ENCODE measurements around the gene TFDP1.

The TFDP1 gene

DNA sequence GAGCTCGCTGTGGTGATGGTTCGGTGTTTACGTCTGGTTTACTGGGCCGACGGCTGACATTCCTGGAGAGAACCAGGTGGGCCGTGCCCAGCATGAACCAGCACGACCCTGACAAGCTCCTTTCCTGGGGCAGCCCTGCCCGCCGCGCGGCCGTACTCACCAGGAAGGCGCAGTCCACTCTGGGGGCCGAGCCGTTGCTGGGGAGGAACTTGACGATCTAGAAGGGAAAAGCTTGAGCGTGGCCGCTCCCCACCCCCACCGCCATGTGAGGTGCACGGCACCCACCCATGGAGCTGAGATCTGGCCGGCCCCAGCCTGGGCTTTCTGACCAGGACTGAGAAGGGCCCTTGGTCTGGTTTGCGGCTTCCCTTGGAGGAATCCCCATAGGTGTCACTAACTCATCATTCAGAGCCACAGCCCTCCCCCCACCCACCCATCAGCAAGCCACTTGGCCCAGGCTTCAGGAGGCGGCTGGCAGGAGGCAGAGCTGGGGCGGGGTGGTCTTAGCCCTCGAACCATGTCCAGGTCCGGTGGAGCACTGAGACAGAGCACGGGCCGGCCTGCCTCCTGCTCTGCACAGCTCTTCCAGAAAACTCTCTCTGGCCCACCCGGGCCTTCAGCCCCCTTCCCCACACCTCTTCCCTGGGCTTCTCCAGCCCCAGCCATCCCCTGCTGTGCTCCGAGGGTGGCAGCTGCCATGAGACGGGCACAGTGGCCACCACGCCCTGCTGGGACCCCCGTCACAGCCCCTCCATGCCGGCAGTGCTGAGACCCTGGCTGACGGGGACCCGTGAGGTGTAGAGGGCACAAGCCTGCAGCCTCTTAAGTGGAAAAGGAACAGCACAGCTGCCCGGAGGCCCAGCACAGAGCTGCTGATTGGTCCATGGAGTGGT, 67.2 kb downstream of the TFDP1 start:
- no peak for DNase-seq (ENCODE audit: low read depth)

DNA sequence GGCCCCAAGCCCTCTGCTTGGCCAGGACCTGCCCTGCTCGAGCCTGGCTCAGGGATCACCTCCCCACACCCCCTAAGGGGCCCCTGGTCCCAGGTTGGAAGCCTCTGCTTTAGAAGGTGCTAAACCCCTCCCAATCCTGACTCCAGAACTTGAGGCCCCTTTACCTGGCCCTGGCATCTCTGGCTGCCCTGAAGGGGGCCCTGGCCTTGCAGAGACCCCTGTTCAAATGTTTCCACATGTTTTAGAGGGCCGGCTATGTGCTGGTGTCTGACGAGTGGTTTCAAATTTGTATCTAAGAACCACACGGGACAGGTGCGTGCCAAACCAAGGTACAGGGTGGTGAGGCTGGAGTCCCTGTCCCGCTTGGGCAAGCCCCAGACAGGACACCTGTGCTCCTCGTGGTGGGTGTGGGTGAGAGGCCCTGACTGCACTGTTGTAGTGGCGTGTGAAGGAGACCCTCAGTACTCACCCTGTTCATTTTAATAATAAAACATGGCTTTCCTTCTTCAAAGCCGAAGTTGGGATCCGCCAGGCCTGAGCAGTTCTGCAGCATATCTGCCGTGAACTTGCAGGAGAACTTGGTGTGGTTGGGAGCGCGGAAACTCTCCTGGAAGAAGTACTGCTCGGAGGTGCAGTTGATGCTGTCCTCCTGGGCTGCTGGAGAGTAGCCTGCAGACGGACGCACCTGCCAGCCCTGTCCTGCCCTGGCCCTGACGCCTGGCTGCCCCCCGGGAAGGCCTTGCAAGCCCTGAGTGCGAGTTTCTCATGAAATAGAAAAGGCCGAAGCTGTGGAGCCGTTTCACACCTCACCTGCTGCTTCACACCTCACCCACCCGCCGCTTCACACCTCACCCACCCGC, 68.1 kb downstream of the TFDP1 start:
- DNase-seq (ENCODE audit: low read depth) = no peak

DNA sequence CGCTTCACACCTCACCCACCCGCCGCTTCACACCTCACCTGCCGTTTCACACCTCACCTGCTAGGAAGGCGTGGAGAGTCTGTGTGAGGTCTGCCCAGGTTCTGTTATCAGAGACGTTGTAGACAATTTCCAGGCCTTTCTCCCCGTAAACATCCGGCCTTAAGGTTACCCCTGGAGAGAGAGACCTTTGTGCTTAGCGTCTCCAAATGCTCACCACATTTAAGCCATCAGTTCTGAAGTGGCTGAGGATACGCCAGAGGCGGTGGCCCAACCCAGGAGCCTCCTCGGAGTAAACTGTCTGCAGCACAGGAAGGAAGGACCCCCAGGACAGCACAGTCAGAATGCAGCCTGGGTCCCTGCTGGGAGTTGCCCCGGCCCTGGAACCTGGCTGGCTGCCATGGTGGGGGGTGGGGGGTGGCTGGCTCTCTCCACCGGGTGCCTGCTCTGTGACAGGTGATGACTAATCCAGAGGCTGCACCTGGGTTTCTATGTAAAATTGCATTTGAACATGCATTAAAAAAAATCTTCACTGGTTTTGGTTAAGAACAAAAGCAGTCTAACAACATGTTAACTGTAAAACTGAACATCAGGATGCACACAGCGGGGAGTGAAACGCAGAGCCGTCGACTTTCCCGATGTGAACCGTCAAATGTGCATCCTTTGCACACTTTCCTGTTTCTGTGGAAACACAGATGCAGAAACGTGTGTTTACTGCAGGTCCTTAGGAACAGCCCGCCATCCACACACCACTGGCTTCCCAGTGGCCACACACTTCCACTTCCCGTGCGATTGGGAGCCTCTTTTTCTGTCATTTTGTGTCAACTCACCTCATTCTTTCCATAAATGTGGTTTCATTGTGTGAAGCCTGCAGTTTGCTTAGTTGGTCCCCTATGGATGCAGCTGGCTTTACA, 69.0 kb downstream of the TFDP1 start:
- DNase-seq (ENCODE audit: low read depth) = no peak

DNA sequence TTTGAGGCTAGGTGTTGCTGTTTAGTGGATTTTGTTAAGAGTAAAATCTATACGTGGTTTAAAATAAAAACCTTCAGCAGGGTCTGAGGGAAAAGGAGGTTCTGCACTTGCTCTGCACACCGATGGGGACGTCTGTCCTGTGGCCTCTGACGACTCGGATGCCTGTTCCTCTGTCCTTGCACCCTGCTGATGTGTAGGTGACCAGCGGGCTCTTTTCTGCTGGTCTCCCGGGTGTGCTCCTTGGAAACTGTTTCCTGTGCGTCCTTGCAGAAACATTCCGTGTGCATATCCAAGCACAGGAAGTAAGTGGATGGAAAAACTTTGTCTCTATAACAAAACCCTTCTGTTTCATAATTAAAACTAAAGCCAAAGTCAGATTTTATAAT, 69.6 kb downstream of the TFDP1 start:
- no peak for DNase-seq (ENCODE audit: low read depth)

DNA sequence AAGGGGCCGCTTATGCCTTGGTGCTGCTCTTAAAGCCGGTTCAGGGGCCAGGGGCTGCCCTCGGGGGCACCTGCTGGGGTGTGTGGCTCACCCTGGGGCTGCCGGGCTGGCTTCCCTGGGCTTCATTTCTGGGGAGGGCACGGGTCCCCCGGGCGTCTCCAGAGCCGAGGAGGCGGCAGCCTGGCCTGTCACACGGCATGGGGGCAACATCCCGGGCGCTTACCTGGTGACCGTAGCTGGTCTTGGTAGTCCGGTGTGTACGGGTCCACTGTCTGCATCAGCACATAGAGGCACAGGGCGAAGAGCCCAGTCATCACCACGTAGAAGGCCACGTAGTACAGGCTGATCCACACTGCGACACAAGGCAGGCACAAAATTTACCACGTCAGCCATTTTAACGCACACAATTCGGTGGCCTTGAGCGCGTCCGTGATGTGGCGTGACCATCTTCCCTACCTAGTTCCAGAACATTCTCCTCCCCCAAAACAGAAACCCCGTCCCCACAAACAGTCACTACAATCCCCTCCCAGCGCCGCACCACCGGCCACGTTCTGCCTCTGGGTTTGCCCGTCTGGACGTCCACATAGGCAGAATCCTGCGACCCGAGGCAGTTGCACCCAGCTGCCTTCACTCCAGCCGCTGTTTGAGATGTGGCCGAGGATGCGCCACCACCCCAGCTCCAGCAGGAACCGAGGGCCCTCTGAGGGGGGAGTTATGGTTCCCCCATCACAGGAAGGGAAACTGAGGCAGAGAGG, 70.2 kb downstream of the TFDP1 start:
- DNase-seq (ENCODE audit: low read depth) = no peak

DNA sequence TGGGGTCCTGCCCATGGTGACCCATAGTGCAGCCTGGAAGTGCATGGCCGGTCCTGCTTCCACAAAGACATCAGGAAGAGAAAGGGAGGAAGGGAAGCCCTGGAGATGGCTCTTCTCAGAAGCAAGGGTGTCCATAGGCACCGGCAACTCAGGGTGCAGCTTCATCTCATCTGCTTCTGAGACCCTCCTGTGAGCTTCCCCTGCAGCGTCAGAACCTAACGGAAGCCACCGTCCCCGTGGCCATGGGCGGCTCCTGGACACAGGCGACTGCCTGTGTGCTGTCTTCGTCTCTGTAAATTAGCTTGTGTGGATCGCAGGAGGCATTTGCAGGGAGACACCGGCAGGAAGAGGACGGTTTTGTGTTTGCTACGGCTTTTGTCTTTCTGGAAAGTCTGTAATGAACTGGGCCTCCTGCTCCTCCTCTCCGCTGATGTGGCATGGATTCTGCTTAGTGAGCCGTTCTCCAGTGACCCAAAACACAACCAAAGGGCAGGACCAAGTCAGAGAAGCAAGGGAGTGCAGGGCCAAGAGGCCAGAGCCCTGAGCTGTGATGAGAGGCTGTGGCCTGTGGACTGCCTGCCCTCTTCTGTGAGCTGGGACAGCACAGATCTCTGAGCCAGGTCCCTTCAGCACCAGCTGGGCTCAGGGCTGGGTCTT, 70.9 kb downstream of the TFDP1 start:
- DNase-seq (ENCODE audit: low read depth) = no peak

DNA sequence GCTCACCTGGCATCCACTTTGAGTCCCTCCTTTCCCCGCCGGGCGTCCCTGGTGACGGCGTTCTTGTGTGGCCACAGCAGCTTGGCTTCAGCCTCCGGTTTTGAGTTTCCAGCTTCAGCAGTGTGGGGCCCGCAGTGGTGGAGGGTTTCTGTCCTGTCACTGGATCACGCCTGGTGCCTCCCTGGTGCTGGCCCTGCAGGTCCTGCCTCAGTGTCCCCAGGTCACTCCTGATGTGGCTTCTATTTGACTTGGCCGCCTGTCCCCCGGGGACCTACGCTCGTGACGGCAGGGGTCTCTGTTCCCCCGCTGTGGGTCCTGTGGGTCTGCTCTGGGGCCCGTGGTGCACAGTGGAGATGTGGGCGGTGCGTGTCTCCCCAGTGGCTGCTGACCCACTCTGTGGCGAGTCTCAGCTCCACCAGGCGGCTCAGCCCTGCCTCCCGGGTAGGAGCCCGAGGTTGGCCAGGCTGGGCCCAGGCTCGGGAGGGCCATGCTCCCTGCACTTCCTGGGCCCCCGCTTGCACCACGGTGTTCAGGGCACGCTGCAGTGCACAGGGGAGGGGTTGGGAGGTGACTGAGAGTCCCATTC, 71.5 kb downstream of the TFDP1 start:
- no peak for DNase-seq (ENCODE audit: low read depth)

DNA sequence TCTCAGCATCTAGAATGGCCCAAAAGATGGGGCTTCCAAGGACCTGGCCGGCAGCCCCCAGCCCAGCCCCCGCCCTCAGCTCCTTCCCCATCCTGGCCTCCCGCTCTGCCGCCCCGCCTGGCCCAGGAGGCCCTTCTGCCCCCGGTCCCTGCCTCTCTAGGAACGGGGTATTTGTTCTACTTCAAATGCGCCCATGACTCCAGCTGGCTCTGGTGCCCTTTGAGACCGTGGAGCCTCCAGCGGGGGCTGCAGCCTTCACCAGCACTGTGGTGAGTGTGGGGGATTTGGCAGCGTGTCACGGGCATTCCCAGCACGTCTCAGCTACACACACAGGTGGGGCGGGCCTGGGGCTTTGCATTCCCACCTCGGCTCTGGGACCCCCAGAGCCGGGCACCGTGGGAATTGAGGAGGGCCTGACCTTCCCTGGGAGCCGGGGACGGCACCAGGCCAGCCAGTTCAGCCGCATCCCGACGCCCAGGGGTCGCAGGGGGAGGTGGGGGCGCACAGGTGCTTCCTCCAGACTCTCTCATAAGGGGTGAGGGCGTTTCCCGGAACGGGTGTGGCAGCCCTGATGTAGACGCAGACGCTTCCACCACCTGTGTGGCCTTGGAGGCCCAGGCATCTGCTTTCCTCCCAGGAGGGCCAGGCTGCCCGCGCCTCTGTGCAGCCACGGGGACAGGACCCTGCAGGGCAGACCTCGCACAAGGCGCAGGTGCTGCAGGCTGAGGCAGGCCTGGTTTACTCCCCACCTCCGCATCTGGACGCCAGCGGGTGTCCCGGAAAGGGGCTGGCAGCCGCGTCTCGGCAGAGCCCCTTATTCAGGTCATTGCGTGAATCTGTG, 72.5 kb downstream of the TFDP1 start:
- DNase-seq (ENCODE audit: low read depth) = no peak

DNA sequence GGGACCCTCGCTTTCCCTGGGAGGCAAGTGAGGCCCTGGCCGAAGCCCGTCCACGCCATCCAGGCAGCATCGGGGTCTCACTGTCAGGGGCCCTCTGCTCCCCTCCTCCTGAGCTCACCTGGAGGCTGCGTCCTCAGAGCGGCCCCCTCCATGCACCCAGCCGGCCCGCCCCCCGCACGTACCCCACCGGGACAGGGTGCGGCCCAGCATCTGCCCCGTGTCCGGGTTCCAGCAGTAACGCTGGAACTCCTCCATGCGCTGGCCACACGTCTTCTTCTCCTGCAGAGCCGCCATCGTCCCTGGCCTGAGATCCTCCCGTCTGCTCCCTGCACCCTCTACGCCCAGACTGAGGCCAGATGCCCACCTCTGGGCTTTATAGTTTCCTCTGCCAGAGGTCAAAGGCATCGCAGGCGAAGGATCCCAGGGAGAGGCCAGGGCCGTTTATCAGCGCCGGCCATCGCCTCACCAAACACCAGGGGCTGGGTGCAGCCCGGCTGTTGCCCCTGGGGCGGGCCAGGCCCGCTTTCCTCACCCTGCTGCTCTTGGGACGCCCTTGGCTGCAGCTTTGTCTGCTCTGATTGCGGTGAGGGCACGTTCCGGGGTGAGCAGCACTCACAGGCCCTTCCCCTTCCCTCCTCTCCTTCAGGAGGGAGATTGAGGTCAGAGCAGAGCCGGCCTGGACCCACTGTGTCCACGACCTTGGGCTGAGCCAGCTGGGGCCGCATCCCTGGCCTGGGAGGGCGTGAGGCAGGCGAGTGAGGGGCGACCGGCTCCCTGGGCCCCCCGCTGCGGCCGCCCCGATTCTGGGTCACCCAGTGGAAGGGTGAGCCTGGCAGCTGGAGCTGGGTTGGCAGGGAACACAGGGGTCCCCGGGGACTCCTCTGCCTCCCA, 73.5 kb downstream of the TFDP1 start, which contains the start of gene ATP4B:
Gene ATP4B (minus strand): TSS at position 348 of the 891 bp plus-strand sequence. CDS start 54 bp downstream, at position 294.
- DNase-seq (ENCODE audit: low read depth) = no peak

DNA sequence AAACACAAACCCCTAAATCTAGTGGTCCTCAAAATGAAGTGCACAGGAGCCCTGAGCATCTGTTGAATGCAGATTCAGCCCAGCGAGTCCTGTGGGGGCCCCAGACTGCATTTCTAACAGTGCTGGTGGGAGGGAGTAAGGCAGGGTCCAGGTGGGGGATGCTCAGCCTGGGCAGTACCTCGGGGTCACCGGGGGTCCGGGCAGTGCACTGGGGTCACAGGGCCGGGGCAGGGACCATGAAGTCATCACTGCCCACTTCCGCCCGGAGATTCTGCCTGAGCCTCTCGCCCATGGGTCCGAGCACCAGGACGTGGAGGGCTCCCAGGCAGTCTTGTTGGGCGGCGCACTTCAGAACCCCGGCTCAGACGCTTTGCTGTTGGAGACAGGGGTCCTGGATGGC, 74.3 kb downstream of the TFDP1 start:
- DNase-seq (ENCODE audit: low read depth) = no peak

DNA sequence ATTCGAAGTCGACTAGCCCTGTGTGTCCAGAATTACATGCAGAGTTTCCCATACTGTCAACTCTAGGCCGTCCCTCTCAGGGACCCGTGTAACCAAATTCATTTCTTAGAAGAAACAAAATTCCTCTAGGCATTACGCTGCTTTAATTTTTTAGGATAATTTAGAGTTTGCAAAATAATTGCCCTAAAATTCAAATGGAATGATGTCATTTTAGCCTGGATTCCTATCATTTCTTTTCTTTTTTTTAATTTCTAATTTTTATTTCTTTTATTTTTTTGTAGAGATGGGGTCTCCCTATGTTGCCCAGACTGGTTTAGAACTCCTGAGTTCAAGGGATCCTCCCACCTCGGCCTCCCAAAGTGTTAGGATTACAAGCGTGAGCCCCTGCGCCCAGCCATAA, 74.8 kb downstream of the TFDP1 start:
- no peak for DNase-seq (ENCODE audit: low read depth)

DNA sequence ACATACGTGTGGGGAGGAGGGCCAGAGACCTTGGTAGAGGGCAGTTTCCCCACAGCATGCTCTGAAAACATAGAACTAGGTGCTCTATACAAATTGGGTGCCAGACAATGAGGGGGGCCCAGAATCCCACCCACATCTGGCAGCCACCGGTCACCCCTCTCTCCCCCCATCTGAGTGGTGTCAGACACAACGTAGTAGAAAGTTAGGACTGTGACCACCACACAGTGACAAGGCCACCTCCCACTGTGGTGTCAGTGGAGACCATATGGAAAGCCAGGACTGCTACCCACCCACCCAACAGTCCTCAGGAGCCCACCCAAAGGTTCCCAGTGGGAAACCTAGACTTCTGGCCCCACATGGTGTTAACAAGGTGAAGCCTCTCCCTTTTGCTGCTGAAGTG, 75.5 kb downstream of the TFDP1 start:
- no peak for DNase-seq (ENCODE audit: low read depth)

DNA sequence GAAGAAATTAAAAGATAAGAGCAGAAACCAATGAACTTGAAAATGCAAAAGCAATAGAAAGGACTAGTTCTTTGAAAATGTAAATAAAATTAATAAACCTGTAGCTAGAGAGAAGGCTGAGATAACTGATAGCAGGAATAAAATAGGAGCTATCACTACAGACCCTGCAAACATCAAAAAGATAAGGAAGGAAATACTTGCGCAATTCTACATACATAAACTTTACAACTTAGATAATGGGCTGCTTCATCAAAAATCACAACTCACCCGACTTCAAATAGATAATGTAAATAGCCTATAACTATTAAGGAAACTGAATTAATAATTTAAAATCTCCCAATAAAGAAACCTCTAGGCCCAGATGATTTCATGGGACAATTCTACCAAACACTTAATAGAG, 77.0 kb downstream of the TFDP1 start:
- no peak for DNase-seq (ENCODE audit: low read depth)

DNA sequence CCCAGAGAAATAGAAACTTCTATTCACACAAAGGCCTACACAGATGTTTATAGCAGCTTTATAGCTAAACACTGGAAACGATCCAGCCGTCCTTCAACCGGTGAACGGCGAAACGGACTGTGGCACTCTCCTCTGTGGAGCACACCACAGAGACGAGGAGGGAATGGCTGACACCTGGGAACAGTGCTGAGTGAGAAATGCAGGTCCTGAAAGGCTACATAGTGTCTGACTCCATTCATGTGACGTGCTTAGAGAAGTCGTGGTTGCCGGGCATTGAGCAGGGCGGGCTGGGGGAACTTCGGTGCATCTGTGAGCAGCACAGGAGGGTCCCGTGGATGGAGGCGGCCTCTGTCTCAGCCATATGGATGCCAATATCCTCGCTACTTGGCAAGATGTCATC, 79.4 kb downstream of the TFDP1 start:
- DNase-seq (ENCODE audit: low read depth) = no peak

DNA sequence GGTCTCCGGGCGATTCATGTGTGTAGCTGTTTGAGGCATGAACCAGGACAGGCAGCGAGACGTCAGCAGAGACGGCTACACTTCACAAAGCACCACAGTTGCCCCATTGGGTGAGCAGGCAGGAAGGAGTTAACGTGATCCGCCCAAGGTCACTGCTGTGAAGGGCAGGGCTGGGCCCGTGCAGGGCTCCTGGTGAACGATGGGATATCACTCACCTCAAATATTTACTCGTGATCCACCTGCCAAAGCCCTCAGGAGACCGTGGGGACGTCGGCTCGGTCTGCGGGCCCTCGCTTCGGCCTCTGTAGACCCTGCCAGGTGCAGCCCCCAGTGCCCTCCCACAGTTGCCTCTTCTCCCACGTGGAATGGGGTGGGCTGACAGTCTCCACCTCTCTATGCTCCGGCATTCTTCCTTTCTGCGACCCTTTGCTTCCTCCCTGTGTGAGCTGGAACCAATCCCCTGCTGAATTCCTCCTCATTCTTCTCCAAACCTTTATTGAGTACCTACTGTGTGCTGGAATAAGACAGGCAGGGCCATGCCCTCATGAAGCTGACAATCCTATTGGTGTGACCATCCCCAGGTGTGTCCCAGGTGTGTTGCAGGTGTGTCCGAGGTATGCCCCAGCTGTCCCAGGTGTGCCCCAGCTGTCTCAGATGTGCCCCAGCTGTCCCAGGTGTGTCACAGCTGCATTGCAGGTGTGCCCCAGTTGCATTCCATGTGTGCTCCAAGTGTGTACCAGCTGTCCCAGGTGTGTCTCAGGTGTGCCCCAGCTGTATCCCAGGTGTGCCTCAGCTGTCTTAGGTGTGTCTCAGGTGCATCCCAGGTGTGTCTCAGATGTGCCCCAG, 80.4 kb downstream of the TFDP1 start:
- no peak for DNase-seq (ENCODE audit: low read depth)

DNA sequence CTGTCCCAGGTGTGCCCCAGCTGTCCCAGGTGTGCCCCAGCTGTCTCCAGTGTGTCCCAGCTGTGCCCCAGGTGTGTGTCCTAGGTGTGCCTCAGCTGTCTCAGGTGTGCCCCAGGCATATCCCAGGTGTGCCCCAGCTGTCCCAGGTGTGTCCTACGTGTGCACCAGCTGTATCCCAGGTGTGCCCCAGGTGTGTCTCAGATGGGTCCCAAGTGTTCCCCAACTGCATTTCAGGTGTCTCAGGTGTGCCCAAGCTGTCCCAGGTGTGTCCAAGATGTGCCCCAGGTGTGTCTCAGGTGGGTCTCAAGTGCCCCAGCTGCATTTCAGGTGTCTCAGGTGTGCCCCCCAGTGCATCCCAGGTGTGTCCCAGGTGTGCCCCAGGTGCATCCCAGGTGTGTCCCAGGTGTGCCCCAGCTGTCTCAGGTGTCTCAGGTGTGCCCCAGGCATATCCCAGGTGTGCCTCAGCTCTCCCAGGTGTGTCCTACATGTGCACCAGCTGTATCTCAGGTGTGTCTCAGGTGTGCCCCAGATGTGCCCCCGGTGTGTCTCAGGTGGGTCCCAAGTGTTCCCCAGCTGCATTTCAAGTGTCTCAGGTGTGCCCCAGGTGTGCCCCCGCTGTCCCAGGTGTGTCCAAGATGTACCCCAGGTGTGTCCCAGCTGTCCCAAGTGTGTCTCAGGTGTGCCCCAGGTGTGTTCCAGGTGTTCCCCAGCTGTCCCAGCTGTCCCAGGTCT, 81.2 kb downstream of the TFDP1 start:
- no peak for DNase-seq (ENCODE audit: low read depth)

DNA sequence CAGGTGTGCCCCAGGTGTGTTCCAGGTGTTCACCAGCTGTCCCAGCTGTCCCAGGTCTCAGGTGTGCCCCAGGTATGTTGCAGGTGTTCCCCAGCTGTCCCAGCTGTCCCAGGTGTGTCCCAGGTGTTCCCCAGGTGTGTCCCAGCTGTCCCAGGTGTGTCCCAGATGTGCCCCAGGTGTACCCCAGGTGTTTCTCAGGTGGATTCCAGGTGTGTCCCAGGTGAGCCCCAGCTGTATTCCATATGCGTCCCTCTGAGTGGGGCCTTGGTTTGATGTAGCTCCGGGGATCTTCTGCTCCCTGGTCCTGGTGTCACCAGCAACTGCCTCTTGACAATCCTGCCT, 81.7 kb downstream of the TFDP1 start:
- no peak for DNase-seq (ENCODE audit: low read depth)
